Tibial nerve (tissue), 4 donors: ENCODE measurements around the gene AMZ2. TPM values are rescaled to one million over a fixed set of nuclear protein-coding genes. Genes with fewer than 3 reads are reported as not detected.
A peak's percentile ranks its signal among the peaks of the same experiment; 100 is the strongest.

Source experiments
- DNase-seq, 2 donors: peaks; one replicate each; pipeline ENCODE4 v3.0.0-alpha.2; 2019; ENCODE audit warnings: low spot score in 2 of 2
- H3K27ac ChIP-seq, 4 donors: fragments of 200-600 bp; sonication (generic) in 3 of 4; one replicate each; pipeline ENCODE4 v1.5.1; 2017 to 2019; ENCODE audit warnings: mild to moderate bottlenecking in 1 of 4
- H3K27me3 ChIP-seq, 2 donors: fragments of 200-600 bp; sonication (generic) in 1 of 2; one replicate each; pipeline versions ENCODE4 v1.5.1 to v1.6.0; 2017 to 2019
- H3K36me3 ChIP-seq, 3 donors: fragments of 200-600 bp; sonication (generic); one replicate each; pipeline ENCODE4 v1.5.1; 2018 to 2019
- H3K4me1 ChIP-seq, 4 donors: fragments of 200-600 bp; sonication (generic) in 3 of 4; one replicate each; pipeline ENCODE4 v1.5.1; 2017 to 2019
- H3K4me3 ChIP-seq, 4 donors: fragments of 200-600 bp; sonication (generic) in 3 of 4; one replicate each; pipeline ENCODE4 v1.5.1; 2017 to 2019; ENCODE audit warnings: mild to moderate bottlenecking in 1 of 4, moderate library complexity in 1 of 4
- H3K9me3 ChIP-seq, 4 donors: fragments of 200-600 bp; sonication (generic) in 3 of 4; one replicate each; pipeline ENCODE4 v1.5.1; 2017 to 2019
- CTCF ChIP-seq, 5 experiments: fragments of 200-600 bp in 3 of 5; fragments of 450-650 bp in 2 of 5; sonication (generic) in 3 of 5; IDR thresholded peaks; one replicate each; pipeline ENCODE4 v1.5.1; 2016 to 2019; ENCODE audit warnings: antibody characterized with exemption in 5 of 5, mild to moderate bottlenecking in 3 of 5, moderate library complexity in 2 of 5
- EP300 ChIP-seq, 2 donors: sonication (generic); formaldehyde crosslinking; IDR thresholded peaks; one replicate each; pipeline ENCODE4 v1.6.1; 2017; ENCODE audit warnings: antibody characterized with exemption in 2 of 2, mild to moderate bottlenecking in 1 of 2
- POLR2A ChIP-seq, 2 donors: fragments of 450-650 bp; IDR thresholded peaks; one replicate each; pipeline ENCODE4 v1.6.1; 2017; ENCODE audit warnings: antibody characterized with exemption in 2 of 2, mild to moderate bottlenecking in 2 of 2, moderate library complexity in 2 of 2
- WGBS, 2 donors: methylation state at CpG; one replicate each; pipeline ENCODE4 v1.1.5; 2018; 5-methylcytosine and 5-hydroxymethylcytosine counted together
- total RNA-seq, 4 donors: library from RNA; depleted of rRNA; stranded (reverse); fragments of >200 nt; gene quantifications; one replicate each; pipeline ENCODE4 v1.1.0, GENCODE V29; 2016

The AMZ2 gene
- total RNA-seq, 4 donors from 2014 or later = 27.6 to 38.2 (median 31.7) TPM

GRCh38 chr17:68288804-68289203, 41.0 kb downstream of the AMZ2 start:
- TF ChIP-seq POLR2A (IDR thresholded peaks at IDR 0.05) = no peak
- no peak for TF ChIP-seq EP300 (IDR thresholded peaks at IDR 0.05)
- TF ChIP-seq CTCF (IDR thresholded peaks at IDR 0.05) = peak in 1 of 5 experiments; percentile 14
- H3K27me3 ChIP-seq = peaks cover 0 to 30% of the 10 kb centered on the region in 2 donors
- no peaks in the 10 kb centered on the region for H3K9me3 ChIP-seq
- H3K27ac ChIP-seq = no peak overlapping the region
- DNase-seq = no peak
- peaks cover 0 to 34% (median 12%) of the 10 kb centered on the region in 4 donors for H3K4me1 ChIP-seq
- H3K4me3 ChIP-seq = no peak overlapping the region
- 77 to 83% methylated on average over 7 of the region's 7 CpGs for WGBS, 2 donors
- H3K36me3 ChIP-seq = no peaks in the 10 kb centered on the region

- Histone ChIP-seq H3K4me3 (no peak overlapping the region), H3K36me3 (no peaks in the 10 kb centered on the region), H3K9me3 (no peaks in the 10 kb centered on the region), H3K27me3 (peaks cover 0 to 35% of the 10 kb centered on the region in 2 donors), H3K4me1 (peaks cover 0 to 34% (median 12%) of the 10 kb centered on the region in 4 donors), H3K27ac (no peak overlapping the region)
- 65 to 73% methylated on average over 7 of the region's 7 CpGs for WGBS, 2 donors
- TF ChIP-seq CTCF (IDR thresholded peaks at IDR 0.05) = no peak
- TF ChIP-seq POLR2A (IDR thresholded peaks at IDR 0.05) = no peak
- no peak for TF ChIP-seq EP300 (IDR thresholded peaks at IDR 0.05)
- no peak for DNase-seq
Measured at GRCh38 chr17:68289473-68289872, 41.6 kb downstream of the AMZ2 start.

- peaks cover 0 to 35% of the 10 kb centered on the region in 2 donors for H3K27me3 ChIP-seq
- TF ChIP-seq POLR2A (IDR thresholded peaks at IDR 0.05) = no peak
- H3K9me3 ChIP-seq = no peaks in the 10 kb centered on the region
- WGBS, 2 donors = 21 to 24% methylated on average over 9 of the region's 9 CpGs
- H3K4me3 ChIP-seq = peak overlapping the region in 3 of 4 donors; percentile 28 to 60 (median 58)
- no peak for DNase-seq
- peaks cover 0 to 34% (median 12%) of the 10 kb centered on the region in 4 donors for H3K4me1 ChIP-seq
- H3K36me3 ChIP-seq = no peaks in the 10 kb centered on the region
- H3K27ac ChIP-seq = peak overlapping the region in 1 of 4 donors; percentile 84
Measured at GRCh38 chr17:68289936-68290267, 42.1 kb downstream of the AMZ2 start.

GRCh38 chr17:68290268-68290954, 42.6 kb downstream of the AMZ2 start:
- WGBS, 2 donors = 2 to 3% methylated on average over 48 to 50 of the region's 50 CpGs
- peak overlapping the region; percentile 28 to 60 (median 52) for H3K4me3 ChIP-seq
- peaks cover 0 to 34% (median 12%) of the 10 kb centered on the region in 4 donors for H3K4me1 ChIP-seq
- peaks cover 0 to 35% of the 10 kb centered on the region in 2 donors for H3K27me3 ChIP-seq
- no peaks in the 10 kb centered on the region for H3K36me3 ChIP-seq
- no peak for DNase-seq
- TF ChIP-seq EP300 (IDR thresholded peaks at IDR 0.05) = no peak
- TF ChIP-seq CTCF (IDR thresholded peaks at IDR 0.05) = no peak
- TF ChIP-seq POLR2A (IDR thresholded peaks at IDR 0.05) = no peak
- H3K9me3 ChIP-seq = no peaks in the 10 kb centered on the region
- H3K27ac ChIP-seq = peak overlapping the region in 2 of 4 donors; percentile 79 to 84

- Histone ChIP-seq H3K27me3 (peaks cover 0 to 35% of the 10 kb centered on the region in 2 donors), H3K4me1 (peaks cover 0 to 34% (median 12%) of the 10 kb centered on the region in 4 donors), H3K36me3 (no peaks in the 10 kb centered on the region), H3K27ac (peak within 1 kb of the TSS in 3 of 4 donors; percentile 50 to 84 (median 79)), H3K4me3 (peak within 1 kb of the TSS; percentile 46 to 60 (median 59)), H3K9me3 (no peaks in the 10 kb centered on the region)
- peak in 1 of 2 donors; percentile 23 for DNase-seq
- 0 to 2% methylated on average over 23 to 47 of the region's 96 CpGs for WGBS, 2 donors
- no peak for TF ChIP-seq POLR2A (IDR thresholded peaks at IDR 0.05)
- TF ChIP-seq EP300 (IDR thresholded peaks at IDR 0.05) = no peak
- no peak for TF ChIP-seq CTCF (IDR thresholded peaks at IDR 0.05)
Measured at GRCh38 chr17:68290955-68291835, 43.4 kb downstream of the AMZ2 start, which contains the start of the genes ARSG and SLC16A6. Gene ARSG (plus strand): TSS chr17:68291495. CDS start chr17:68307494, 15,999 bp downstream. Gene SLC16A6 (minus strand): TSS chr17:68291127. CDS start chr17:68278320, 12,807 bp downstream.
